HUES48 (cell line): Measurements from ENCODE around the gene CCR8.

ENCODE experiments used
- H3K27ac ChIP-seq: one replicate; pipeline ENCODE4 v1.7.0; 2013; ENCODE audit warnings: low read depth, low read length, inconsistent platforms
- H3K27me3 ChIP-seq: 2 replicates; pipeline ENCODE4 v1.6.1; 2013; ENCODE audit warnings: mild to moderate bottlenecking, low read length; ENCODE audit not compliant: control insufficient read depth, insufficient read depth
- H3K36me3 ChIP-seq: 2 replicates; pipeline ENCODE4 v1.6.1; 2013; ENCODE audit warnings: low read length; ENCODE audit not compliant: control insufficient read depth, insufficient read depth
- H3K4me1 ChIP-seq: 2 replicates; pipeline ENCODE4 v1.6.1; 2013; ENCODE audit warnings: mild to moderate bottlenecking, low read length; ENCODE audit not compliant: control insufficient read depth, insufficient read depth
- H3K4me3 ChIP-seq: 2 replicates; pipeline ENCODE4 v1.5.1; 2013; ENCODE audit warnings: mild to moderate bottlenecking, low read depth, low read length
- H3K9ac ChIP-seq: 2 replicates; pipeline ENCODE4 v1.6.1; 2013; ENCODE audit warnings: mild to moderate bottlenecking, low read depth, low read length, moderate library complexity
- H3K9me3 ChIP-seq: 2 replicates; pipeline ENCODE4 v1.6.1; 2013; ENCODE audit warnings: low read length; ENCODE audit not compliant: control insufficient read depth, insufficient read depth

The CCR8 gene

DNA sequence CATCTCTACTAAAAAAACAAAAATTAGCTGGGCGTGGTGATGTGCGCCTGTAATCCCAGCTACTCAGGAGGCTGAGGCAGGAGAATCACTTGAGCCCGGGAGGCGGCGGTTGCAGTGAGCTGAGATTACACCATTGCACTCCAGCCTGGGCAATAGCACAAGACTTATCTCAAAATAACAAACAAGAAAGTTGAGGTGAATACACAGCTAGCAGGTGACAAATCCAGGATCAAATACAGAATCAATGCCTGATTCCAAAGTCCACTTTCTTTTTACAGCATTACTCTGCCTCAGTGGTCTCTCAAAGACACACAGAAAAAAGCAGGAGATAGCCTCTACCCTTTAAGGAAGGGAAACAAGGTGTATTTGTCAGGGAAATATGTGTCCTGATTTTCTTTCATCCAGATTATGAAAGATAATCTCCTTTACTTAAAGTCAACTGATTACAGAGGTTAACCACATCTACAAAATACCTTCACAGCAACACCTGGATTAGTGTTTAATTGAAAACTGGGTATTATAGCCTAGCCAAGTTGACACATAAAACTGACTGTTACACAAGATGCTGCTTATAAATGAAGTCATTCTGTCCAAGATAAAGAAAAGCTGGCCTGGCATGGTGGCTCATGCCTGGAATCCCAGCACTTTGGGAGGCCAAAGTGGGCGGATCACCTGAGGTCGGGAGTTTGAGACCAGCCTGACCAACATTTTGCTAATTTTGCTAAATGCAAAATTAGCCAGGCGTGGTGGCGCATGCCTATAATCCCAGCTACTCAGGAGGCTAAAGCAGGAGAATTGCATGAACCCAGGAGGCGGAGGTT lies 49.7 kb downstream of the CCR8 start:
- H3K27ac ChIP-seq: no peak overlapping the region
- H3K36me3 ChIP-seq: no peaks in the 10 kb centered on the region
- no peaks in the 10 kb centered on the region for H3K27me3 ChIP-seq
- no peak overlapping the region for H3K9ac ChIP-seq
- H3K4me1 ChIP-seq: peaks cover 24% of the 10 kb centered on the region
- no peaks in the 10 kb centered on the region for H3K9me3 ChIP-seq
- H3K4me3 ChIP-seq: no peak overlapping the region

DNA sequence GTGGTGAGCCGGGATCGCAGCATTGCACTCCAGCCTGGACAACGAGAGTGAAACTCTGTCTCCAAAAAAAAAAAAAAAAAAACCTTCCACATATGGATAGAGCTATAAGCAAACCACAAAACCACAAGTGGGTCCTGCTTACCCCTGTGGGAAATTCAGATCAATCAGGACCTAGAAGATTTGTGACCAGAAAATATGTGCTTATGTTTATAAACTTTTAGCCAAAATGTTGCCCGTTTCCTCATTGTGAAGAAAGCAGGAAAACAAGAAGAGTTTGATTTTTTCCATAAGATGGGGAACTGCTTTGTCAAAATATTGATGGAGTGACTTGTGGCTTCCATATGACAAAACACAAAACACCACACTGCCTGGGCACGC lies 50.3 kb downstream of the CCR8 start:
- Histone ChIP-seq H3K4me3 (no peak overlapping the region), H3K27ac (no peak overlapping the region), H3K27me3 (no peaks in the 10 kb centered on the region), H3K9ac (no peak overlapping the region), H3K36me3 (no peaks in the 10 kb centered on the region), H3K4me1 (peaks cover 24% of the 10 kb centered on the region), H3K9me3 (no peaks in the 10 kb centered on the region)

DNA sequence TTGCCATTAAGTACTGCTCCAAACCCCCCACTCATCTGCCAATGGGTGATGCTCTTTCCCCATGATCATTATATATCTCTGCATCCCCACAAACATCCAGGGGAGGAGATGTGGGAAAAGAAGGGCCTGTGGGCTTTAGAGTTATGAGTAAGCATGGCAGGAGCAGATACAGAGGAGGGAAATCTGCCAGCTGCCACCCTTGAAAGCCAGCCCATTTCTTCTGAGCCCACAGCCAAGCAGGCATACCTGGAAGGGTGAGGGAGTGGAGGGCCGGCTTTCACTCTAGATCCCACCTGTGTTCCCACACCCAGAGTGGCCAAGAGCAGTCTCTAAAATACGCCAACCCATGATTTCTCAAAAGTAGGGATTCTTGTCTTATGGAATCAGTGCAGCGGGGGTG lies 51.9 kb downstream of the CCR8 start:
- H3K9me3 ChIP-seq: no peaks in the 10 kb centered on the region
- no peak overlapping the region for H3K9ac ChIP-seq
- H3K36me3 ChIP-seq: no peaks in the 10 kb centered on the region
- H3K4me3 ChIP-seq: no peak overlapping the region
- H3K27ac ChIP-seq: no peak overlapping the region
- no peaks in the 10 kb centered on the region for H3K27me3 ChIP-seq
- peaks cover 30% of the 10 kb centered on the region for H3K4me1 ChIP-seq
